ENCODE measurements around the gene SLCO2B1. TPM values are rescaled to one million over a fixed set of nuclear protein-coding genes. Genes with fewer than 3 reads are reported as not detected.

SLCO2B1 gene
- total RNA-seq, 1 donor: not detected

- H3K4me3 ChIP-seq (ENCODE audit: low read depth, low read length): no peak overlapping the region
- no peak for DNase-seq (ENCODE audit: low read depth)
- TF ChIP-seq CTCF (IDR thresholded peaks at IDR 0.05; ENCODE audit: insufficient read depth, low read depth, low read length): no peak
These were observed 87.9 kb downstream of the SLCO2B1 start for GRCh38 chr11:75238595-75239440.

DNA sequence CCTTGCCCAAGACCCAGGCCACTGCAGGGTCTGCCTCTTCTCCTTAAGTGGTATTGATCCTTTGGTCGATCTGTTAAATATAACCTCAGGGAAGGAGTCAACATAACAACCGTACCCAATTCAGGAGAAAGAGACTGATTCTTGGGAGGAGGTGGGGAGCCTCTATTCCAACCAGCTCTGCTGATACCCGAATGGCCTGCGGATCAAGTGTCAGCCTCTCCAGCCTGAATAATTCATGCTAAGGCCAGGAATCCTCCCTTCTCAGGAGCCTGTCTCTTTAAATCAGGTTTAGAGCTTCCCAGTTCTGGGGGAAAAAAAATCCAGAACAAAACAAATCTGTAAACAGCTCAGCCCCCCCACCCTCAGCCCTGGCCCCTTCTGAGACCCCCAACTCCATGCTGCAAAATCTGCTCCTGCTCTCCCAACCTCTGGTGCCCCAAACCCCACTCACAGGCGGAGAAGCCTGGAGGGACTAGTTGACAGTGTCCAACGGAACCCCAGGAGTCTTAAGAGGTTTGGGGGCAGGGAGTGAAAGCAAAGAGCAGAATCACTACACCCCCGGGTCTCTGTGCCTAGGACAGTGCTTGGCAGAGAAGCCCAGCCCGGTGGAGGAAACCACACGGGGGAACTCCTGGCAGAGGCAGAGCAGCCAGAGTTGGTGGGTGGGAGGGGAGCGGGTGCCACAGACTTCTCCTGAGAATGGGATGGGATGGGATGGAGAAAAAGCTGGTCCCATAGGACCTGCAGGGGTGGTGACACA lies 88.8 kb downstream of the SLCO2B1 start:
- no peak for TF ChIP-seq CTCF (IDR thresholded peaks at IDR 0.05; ENCODE audit: insufficient read depth, low read depth, low read length)
- no peak overlapping the region for H3K4me3 ChIP-seq (ENCODE audit: low read depth, low read length)
- no peak for DNase-seq (ENCODE audit: low read depth)

DNA sequence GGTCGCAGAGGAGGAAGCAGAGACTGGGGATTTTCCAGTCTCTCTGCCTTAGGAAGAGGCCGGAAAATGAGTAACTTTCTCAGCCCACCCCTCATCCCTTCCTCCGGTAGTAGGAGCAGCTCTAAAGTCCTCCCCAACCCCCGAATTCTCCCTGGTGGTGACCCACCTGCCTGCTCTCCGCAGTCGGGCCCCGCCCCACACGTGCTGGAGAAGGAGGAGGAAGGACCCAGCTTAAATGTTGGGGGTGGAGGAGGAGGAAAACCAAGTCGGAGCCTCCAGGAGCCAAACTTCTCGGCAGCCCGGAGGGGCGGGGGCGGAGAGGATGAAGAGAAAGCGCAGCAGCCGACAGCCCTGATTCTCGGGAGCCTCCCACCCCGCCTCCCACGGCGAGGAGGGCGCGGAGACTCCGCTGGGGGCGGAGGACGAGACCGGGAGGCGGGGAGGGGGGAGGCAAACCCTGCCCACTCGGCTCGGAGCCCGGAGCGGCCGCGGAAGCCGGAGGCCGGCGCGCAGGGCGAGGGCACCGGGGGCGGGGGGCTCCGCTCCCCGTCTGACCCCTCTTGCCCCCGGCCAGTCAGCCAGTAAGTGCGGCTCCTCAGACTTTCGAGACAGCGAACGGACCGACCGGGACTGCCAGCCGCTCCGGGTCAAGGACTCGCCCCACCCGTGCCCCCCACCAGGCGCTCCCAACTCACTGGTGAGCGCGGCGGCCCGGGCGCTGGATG lies 89.6 kb downstream of the SLCO2B1 start, which contains the start of gene TPBGL:
TSS of gene TPBGL (plus strand) at position 464 of the 725 bp plus-strand sequence. CDS start 276 bp downstream, outside the sequence.
- no peak for TF ChIP-seq CTCF (IDR thresholded peaks at IDR 0.05; ENCODE audit: insufficient read depth, low read depth, low read length)
- H3K4me3 ChIP-seq (ENCODE audit: low read depth, low read length): peak within 1 kb of the TSS; percentile 32
- no peak for DNase-seq (ENCODE audit: low read depth)

DNA sequence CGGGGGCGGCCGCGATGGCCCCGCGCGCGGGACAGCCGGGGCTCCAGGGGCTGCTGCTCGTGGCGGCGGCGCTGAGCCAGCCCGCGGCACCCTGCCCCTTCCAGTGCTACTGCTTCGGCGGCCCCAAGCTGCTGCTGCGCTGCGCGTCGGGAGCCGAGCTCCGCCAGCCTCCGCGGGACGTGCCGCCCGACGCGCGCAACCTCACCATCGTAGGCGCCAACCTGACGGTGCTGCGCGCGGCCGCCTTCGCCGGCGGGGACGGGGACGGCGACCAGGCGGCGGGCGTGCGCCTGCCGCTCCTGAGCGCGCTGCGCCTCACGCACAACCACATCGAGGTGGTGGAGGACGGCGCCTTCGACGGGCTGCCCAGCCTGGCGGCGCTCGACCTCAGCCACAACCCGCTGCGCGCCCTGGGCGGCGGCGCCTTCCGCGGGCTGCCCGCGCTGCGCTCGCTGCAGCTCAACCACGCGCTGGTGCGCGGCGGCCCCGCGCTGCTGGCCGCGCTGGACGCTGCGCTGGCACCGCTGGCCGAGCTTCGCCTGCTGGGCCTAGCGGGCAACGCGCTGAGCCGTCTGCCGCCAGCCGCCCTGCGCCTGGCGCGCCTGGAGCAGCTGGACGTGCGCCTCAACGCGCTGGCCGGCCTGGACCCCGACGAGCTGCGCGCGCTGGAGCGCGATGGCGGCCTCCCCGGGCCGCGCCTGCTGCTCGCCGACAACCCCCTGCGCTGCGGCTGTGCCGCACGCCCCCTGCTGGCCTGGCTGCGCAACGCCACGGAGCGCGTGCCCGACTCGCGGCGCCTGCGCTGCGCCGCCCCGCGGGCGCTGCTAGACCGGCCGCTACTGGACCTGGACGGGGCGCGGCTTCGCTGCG lies 90.4 kb downstream of the SLCO2B1 start:
- DNase-seq (ENCODE audit: low read depth): peak; percentile 81
- peak; percentile 55 for TF ChIP-seq CTCF (IDR thresholded peaks at IDR 0.05; ENCODE audit: insufficient read depth, low read depth, low read length)
- peak overlapping the region; percentile 57 for H3K4me3 ChIP-seq (ENCODE audit: low read depth, low read length)

DNA sequence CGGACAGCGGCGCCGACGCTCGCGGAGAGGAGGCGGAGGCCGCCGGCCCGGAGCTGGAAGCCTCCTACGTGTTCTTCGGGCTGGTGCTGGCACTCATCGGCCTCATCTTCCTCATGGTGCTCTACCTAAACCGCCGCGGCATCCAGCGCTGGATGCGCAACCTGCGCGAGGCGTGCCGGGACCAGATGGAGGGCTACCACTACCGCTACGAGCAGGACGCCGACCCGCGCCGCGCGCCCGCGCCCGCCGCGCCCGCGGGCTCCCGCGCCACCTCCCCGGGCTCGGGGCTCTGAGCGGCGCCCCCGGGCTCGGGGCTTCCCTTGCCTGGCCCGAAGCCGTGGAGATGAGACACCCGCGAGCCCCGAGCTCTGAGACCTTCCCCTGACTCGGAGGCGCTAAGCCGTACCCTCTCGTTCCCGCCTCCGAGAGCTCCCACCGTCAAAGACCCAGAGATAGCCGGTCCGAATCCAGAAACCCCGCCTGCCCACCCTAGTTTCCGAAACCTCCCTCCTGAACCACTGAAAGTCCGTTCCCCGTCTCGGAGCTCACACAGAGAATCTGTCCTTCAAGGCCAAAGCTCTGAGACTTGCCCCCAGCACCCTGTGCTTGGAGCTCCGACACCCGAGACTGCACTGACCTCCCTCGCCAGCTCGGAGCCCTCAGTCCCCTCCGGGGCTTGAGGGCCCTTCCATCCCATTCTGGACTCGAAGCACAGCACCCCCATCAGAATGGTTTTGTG lies 91.2 kb downstream of the SLCO2B1 start:
- peak overlapping the region; percentile 57 for H3K4me3 ChIP-seq (ENCODE audit: low read depth, low read length)
- TF ChIP-seq CTCF (IDR thresholded peaks at IDR 0.05; ENCODE audit: insufficient read depth, low read depth, low read length): no peak
- no peak for DNase-seq (ENCODE audit: low read depth)

Measured in fibroblast of villous mesenchyme (primary cell).